SK-N-SH (cell line): Measurements from ENCODE around the gene VWA5B1. TPM values are rescaled to one million over a fixed set of nuclear protein-coding genes. Genes with fewer than 3 reads are reported as not detected.

ENCODE experiments used
- CTCF ChIA-PET: fragments of 300-600, 350-600 bp; formaldehyde crosslinking; extraction: SDS; loops from one replicate; lab custom pipeline; 2021; lab: Yijun Ruan, JAX
- POLR2A ChIA-PET: fragments of 350-600 bp; sonication (Branson Sonifier 250); formaldehyde crosslinking; extraction: SDS; loops from one replicate; lab custom pipeline; 2020; ENCODE audit warnings: antibody characterized with exemption, inconsistent platforms; lab: Yijun Ruan, JAX
- DNase-seq: peaks from one replicate; pipeline ENCODE4 v3.0.0; 2012
- H2AFZ ChIP-seq: fragments of 200-600 bp; sonication (generic); 2 replicates; pipeline ENCODE4 v1.8.1; 2016; ENCODE audit warnings: antibody characterized with exemption, mild to moderate bottlenecking, low read depth
- H3F3A ChIP-seq: fragments of 200-600 bp; sonication (generic); replicated peaks from 2 replicates; pipeline ENCODE3; 2016; ENCODE audit warnings: antibody characterized with exemption, mild to moderate bottlenecking; ENCODE audit not compliant: insufficient read depth
- H3K27ac ChIP-seq, 2 experiments: fragments of 200-500 bp in 1 of 2; fragments of 200-600 bp in 1 of 2; sonication (Bioruptor generic) in 1 of 2; sonication (generic), shearing (Covaris generic) in 1 of 2; 2 replicates each; pipeline versions ENCODE4 v1.5.1 to v1.6.1; 2014 to 2016; ENCODE audit warnings: low read depth in 2 of 2, inconsistent platforms in 1 of 2, low read length in 1 of 2, mild to moderate bottlenecking in 1 of 2, mixed read lengths in 1 of 2
- H3K27me3 ChIP-seq: fragments of 200-600 bp; sonication (generic), shearing (Covaris generic); 2 replicates; pipeline ENCODE4 v1.6.1; 2016; ENCODE audit warnings: mixed run types; ENCODE audit not compliant: insufficient read depth
- H3K36me3 ChIP-seq, 2 experiments: fragments of 200-500 bp in 1 of 2; fragments of 200-600 bp in 1 of 2; sonication (Bioruptor generic) in 1 of 2; sonication (generic) in 1 of 2; replicated peaks in 1 of 2; 2 replicates each; pipeline versions ENCODE3 to v1.5.1; 2014 to 2016; ENCODE audit warnings: low read length in 1 of 2, mild to moderate bottlenecking in 1 of 2; ENCODE audit not compliant: insufficient read depth in 2 of 2, control insufficient read depth in 1 of 2
- H3K4me1 ChIP-seq, 2 experiments: fragments of 200-500 bp in 1 of 2; fragments of 200-600 bp in 1 of 2; sonication (Bioruptor generic) in 1 of 2; sonication (generic), shearing (Covaris generic) in 1 of 2; 2 replicates each; pipeline versions ENCODE4 v1.5.1 to v1.6.1; 2014 to 2016; ENCODE audit warnings: low read depth in 1 of 2, low read length in 1 of 2, mixed run types in 1 of 2; ENCODE audit not compliant: insufficient read depth in 2 of 2, control insufficient read depth in 1 of 2
- H3K4me2 ChIP-seq: fragments of 200-600 bp; sonication (generic), shearing (Covaris generic); 2 replicates; pipeline ENCODE4 v1.6.1; 2017; ENCODE audit warnings: mixed run types
- H3K4me3 ChIP-seq, 2 experiments: fragments of 200-500 bp in 1 of 2; fragments of 200-600 bp in 1 of 2; sonication (Bioruptor generic) in 1 of 2; sonication (generic), shearing (Covaris generic) in 1 of 2; 2 replicates each; pipeline versions ENCODE4 v1.5.1 to v1.8.1; 2014 to 2016; ENCODE audit warnings: low read depth in 2 of 2, inconsistent platforms in 1 of 2, low read length in 1 of 2, mild to moderate bottlenecking in 1 of 2, mixed read lengths in 1 of 2, moderate library complexity in 1 of 2
- H3K79me2 ChIP-seq: fragments of 200-600 bp; sonication (generic); 2 replicates; pipeline ENCODE4 v1.8.1; 2017; ENCODE audit warnings: mild to moderate bottlenecking; ENCODE audit not compliant: insufficient read depth
- H3K9ac ChIP-seq: fragments of 200-600 bp; sonication (generic); 2 replicates; pipeline ENCODE4 v1.6.1; 2017; ENCODE audit warnings: mixed run types
- H3K9me2 ChIP-seq: fragments of 200-600 bp; sonication (generic); 2 replicates; pipeline ENCODE4 v1.6.1; 2017; ENCODE audit warnings: mixed run types
- H3K9me3 ChIP-seq: fragments of 200-600 bp; sonication (generic); 2 replicates; pipeline ENCODE4 v1.6.1; 2017; ENCODE audit warnings: mixed run types, mild to moderate bottlenecking, moderate library complexity
- H4K20me1 ChIP-seq: fragments of 200-600 bp; sonication (generic); 2 replicates; pipeline ENCODE4 v1.6.1; 2017; ENCODE audit warnings: mild to moderate bottlenecking, mixed run types; ENCODE audit not compliant: insufficient read depth
- CHD2 ChIP-seq: fragments of 150-350 bp; IDR thresholded peaks from 2 replicates; pipeline ENCODE4 v1.6.1; 2018; ENCODE audit warnings: low read length; ENCODE audit not compliant: partially characterized antibody
- ELF1 ChIP-seq: IDR thresholded peaks from 2 replicates; pipeline ENCODE4 v1.4.0; 2012
- EP300 ChIP-seq, 2 experiments: IDR thresholded peaks; 2 replicates each; pipeline versions ENCODE4 v1.4.0 to v1.6.1; 2012; ENCODE audit warnings: borderline replicate concordance in 1 of 2, low read depth in 1 of 2, low read length in 1 of 2
- FOSL2 ChIP-seq: IDR thresholded peaks from 2 replicates; pipeline ENCODE4 v1.4.0; 2012; ENCODE audit warnings: low read depth, mild to moderate bottlenecking, moderate library complexity, borderline replicate concordance
- FOXJ3 ChIP-seq: sonication (generic); formaldehyde crosslinking; IDR thresholded peaks from 2 replicates; pipeline ENCODE4 v1.5.1; 2020; ENCODE audit warnings: mild to moderate bottlenecking, missing genetic modification reagents
- GABPA ChIP-seq: IDR thresholded peaks from 2 replicates; pipeline ENCODE4 v1.4.0; 2012; ENCODE audit warnings: low read depth, mild to moderate bottlenecking
- GATA2 ChIP-seq: sonication (generic); formaldehyde crosslinking; IDR thresholded peaks from 2 replicates; pipeline ENCODE4 v1.5.0; 2020; ENCODE audit warnings: mild to moderate bottlenecking, missing genetic modification reagents
- IRF3 ChIP-seq: fragments of 150-350 bp; IDR thresholded peaks from 2 replicates; pipeline ENCODE4 v1.6.1; 2016; ENCODE audit warnings: mild to moderate bottlenecking, low read depth, low read length
- NRF1 ChIP-seq: IDR thresholded peaks from 2 replicates; pipeline ENCODE4 v1.6.1; 2012; ENCODE audit warnings: low read depth, mild to moderate bottlenecking, low read length
- PBX3 ChIP-seq: IDR thresholded peaks from 2 replicates; pipeline ENCODE4; 2012
- RAD21 ChIP-seq: IDR thresholded peaks from 2 replicates; pipeline ENCODE4 v1.6.1; 2012; ENCODE audit warnings: mild to moderate bottlenecking, low read length
- RCOR1 ChIP-seq: fragments of 150-350 bp; IDR thresholded peaks from 2 replicates; pipeline ENCODE4 v1.6.1; 2017; ENCODE audit warnings: antibody characterized with exemption, low read length
- RFX5 ChIP-seq: IDR thresholded peaks from 2 replicates; pipeline ENCODE4 v1.6.1; 2012; ENCODE audit warnings: mild to moderate bottlenecking, improper control_type of control experiment, low read length
- TAF1 ChIP-seq: IDR thresholded peaks from 2 replicates; pipeline ENCODE4 v1.6.1; 2012; ENCODE audit warnings: low read depth, mild to moderate bottlenecking, low read length, moderate library complexity, borderline replicate concordance
- WGBS: methylation state at CpG from one replicate; pipeline ENCODE4 v1.1.6; 2017; ENCODE audit warnings: low lambda C conversion rate; 5-methylcytosine and 5-hydroxymethylcytosine counted together
- polyA plus RNA-seq, 3 experiments: library from polyadenylated mRNA; depleted of rRNA; stranded (reverse); fragments of >200 nt; gene quantifications; 2 replicates each; pipeline ENCODE4 v1.2.3, GENCODE V29; 2012

The VWA5B1 gene
- polyA plus RNA-seq, 1 of the 3 experiments (the other 2 are of a cell fraction): not detected

GRCh38 chr1:20255666-20256065, 35.0 kb upstream of the VWA5B1 start:
- H3K27me3 ChIP-seq: peaks cover 10% of the 10 kb centered on the region; the same call in 1 of the 2 replicates
- H3K9ac ChIP-seq: no peak overlapping the region
- H3F3A ChIP-seq: no peaks in the 10 kb centered on the region
- ChIA-PET POLR2A (no interaction called here), CTCF (no interaction called here)
- no peaks in the 10 kb centered on the region for H3K9me2 ChIP-seq
- no peaks in the 10 kb centered on the region for H4K20me1 ChIP-seq
- H2AFZ ChIP-seq: no peak overlapping the region
- no peaks in the 10 kb centered on the region for H3K36me3 ChIP-seq
- WGBS: 33% methylated on average over 7 of the region's 7 CpGs
- no peaks in the 10 kb centered on the region for H3K79me2 ChIP-seq
- peaks cover 0 to 22% of the 10 kb centered on the region in 2 experiments; a peak in 2 of 4 replicates for H3K4me1 ChIP-seq
- TF ChIP-seq CHD2 (no peak), IRF3 (no peak), FOSL2 (0 out of 2 replicates have a peak, but pooled peaks have one; percentile 20), NRF1 (no peak), RFX5 (no peak), TAF1 (no peak), RCOR1 (no peak), ELF1 (no peak)
- no peak for DNase-seq
- H3K27ac ChIP-seq: no peak overlapping the region
- no peaks in the 10 kb centered on the region for H3K9me3 ChIP-seq
- no peak overlapping the region for H3K4me3 ChIP-seq
- no peak overlapping the region for H3K4me2 ChIP-seq

GRCh38 chr1:20259646-20260045, 31.0 kb upstream of the VWA5B1 start:
- H3K4me2 ChIP-seq: no peak overlapping the region
- H3K9me3 ChIP-seq: no peaks in the 10 kb centered on the region
- ChIA-PET CTCF (interaction anchor here (0.6 to 3.6 kb wide), 14 partner anchors 9 to 437 kb away, joined by 3 to 24 read pairs (median 4); no protein-coding TSS in a partner anchor), POLR2A (interaction anchor here (1.1 to 1.2 kb wide), 2 partner anchors 12 to 31 kb away, joined by 3 to 4 read pairs; partner anchors contain the start of gene VWA5B1)
- no peaks in the 10 kb centered on the region for H3F3A ChIP-seq
- H3K27ac ChIP-seq: peak overlapping the region in 1 of 2 experiments; percentile 77; a peak in 2 of 4 replicates
- no peak overlapping the region for H3K4me3 ChIP-seq
- no peak overlapping the region for H3K9ac ChIP-seq
- no peak overlapping the region for H2AFZ ChIP-seq
- 16% methylated on average over 3 of the region's 3 CpGs for WGBS
- DNase-seq: peak; percentile 69
- no peaks in the 10 kb centered on the region for H3K36me3 ChIP-seq
- H3K79me2 ChIP-seq: no peaks in the 10 kb centered on the region
- TF ChIP-seq PBX3 (no peak), RAD21 (peak; percentile 25; the same call in 1 of the 2 replicates), GATA2 (peak; percentile 64), EP300 (IDR thresholded peaks at IDR 0.05; ENCODE audit: borderline replicate concordance in 1 of 2, low read depth in 1 of 2, low read length in 1 of 2) (peak in 1 of 2 experiments; percentile 72; a peak in 2 of 4 replicates), GABPA (no peak), RCOR1 (peak; percentile 89), FOXJ3 (CRISPR knock-in tag) (0 out of 2 replicates have a peak, but pooled peaks have one; percentile 32)
- peaks cover 11% of the 10 kb centered on the region; the same call in 1 of the 2 replicates for H3K27me3 ChIP-seq
- no peaks in the 10 kb centered on the region for H4K20me1 ChIP-seq
- H3K9me2 ChIP-seq: no peaks in the 10 kb centered on the region
- peaks cover 0 to 26% of the 10 kb centered on the region in 2 experiments; a peak in 2 of 4 replicates for H3K4me1 ChIP-seq
